Measurements from ENCODE around the gene PBX3. TPM values are rescaled to one million over a fixed set of nuclear protein-coding genes. Genes with fewer than 3 reads are reported as not detected.

Gene PBX3
- total RNA-seq, 1 experiment from 2014 or later, result 1.5 TPM

DNA sequence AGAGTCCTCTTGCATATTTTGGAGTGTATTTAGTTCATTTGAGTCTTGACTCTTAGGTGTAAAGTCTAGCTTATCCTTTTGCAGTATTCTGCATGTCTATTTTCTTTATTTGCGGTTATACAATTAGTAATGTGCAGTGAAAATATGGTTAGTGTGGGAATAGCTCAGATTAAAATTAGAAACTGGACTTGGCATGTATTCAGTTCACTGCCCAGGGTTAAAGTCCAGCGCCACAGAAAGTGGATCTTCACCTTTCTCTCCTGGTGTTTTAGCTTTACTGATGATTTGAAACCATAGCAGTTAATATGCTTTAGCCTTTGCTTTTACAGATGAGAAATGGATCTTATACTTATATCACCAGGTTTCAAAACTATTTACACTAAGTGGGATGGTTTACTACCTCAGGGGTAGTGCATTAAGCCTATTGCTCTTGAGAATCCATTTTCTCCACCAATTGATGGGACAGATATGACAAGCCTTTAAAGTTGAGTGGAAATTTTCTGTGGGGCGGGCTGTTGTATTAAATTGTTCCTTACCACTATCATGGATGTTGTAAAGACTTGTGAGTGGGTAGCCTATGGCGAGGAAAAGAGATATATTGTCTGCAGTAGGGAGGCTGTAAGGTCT, 48.9 kb downstream of the PBX3 start:
- CTCF ChIA-PET, result no interaction called here
- no peak for DNase-seq (ENCODE audit: low spot score)
- H3K27me3 ChIP-seq (replicated peaks; ENCODE audit: insufficient read depth, low read depth, low read length, poor library complexity), result peaks cover 42% of the 10 kb centered on the region
- H3K4me3 ChIP-seq (ENCODE audit: low read depth, low read length, poor library complexity, severe bottlenecking), result no peak overlapping the region
- no TSS peak for BruUV-seq (replicated peaks)
- H3K9me3 ChIP-seq (ENCODE audit: low read depth, low read length, poor library complexity, severe bottlenecking), result no peaks in the 10 kb centered on the region
- intact Hi-C loops (cut with micrococcal nuclease; ENCODE audit: unreplicated experiment), result no loop called here
- H3K27ac ChIP-seq (ENCODE audit: low read depth, low read length, poor library complexity, severe bottlenecking), result no peak overlapping the region
- H3K36me3 ChIP-seq (ENCODE audit: insufficient read depth, low read length, poor library complexity, severe bottlenecking), result no peaks in the 10 kb centered on the region
- POLR2A ChIA-PET (ENCODE audit: low non-redundant PET), result no interaction called here
- H3K4me1 ChIP-seq (ENCODE audit: insufficient read depth, low read length, poor library complexity, severe bottlenecking), result no peaks in the 10 kb centered on the region
- TF ChIP-seq, protein P1, sequence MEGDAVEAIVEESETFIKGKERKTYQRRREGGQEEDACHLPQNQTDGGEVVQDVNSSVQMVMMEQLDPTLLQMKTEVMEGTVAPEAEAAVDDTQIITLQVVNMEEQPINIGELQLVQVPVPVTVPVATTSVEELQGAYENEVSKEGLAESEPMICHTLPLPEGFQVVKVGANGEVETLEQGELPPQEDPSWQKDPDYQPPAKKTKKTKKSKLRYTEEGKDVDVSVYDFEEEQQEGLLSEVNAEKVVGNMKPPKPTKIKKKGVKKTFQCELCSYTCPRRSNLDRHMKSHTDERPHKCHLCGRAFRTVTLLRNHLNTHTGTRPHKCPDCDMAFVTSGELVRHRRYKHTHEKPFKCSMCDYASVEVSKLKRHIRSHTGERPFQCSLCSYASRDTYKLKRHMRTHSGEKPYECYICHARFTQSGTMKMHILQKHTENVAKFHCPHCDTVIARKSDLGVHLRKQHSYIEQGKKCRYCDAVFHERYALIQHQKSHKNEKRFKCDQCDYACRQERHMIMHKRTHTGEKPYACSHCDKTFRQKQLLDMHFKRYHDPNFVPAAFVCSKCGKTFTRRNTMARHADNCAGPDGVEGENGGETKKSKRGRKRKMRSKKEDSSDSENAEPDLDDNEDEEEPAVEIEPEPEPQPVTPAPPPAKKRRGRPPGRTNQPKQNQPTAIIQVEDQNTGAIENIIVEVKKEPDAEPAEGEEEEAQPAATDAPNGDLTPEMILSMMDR (conservative IDR thresholded peaks at IDR 0.05; ENCODE audit: low read depth, low read length), result no peak
- no peak for TF ChIP-seq EZH2 (IDR thresholded peaks at IDR 0.05; ENCODE audit: borderline replicate concordance, low read depth, low read length, poor library complexity, severe bottlenecking)

DNA sequence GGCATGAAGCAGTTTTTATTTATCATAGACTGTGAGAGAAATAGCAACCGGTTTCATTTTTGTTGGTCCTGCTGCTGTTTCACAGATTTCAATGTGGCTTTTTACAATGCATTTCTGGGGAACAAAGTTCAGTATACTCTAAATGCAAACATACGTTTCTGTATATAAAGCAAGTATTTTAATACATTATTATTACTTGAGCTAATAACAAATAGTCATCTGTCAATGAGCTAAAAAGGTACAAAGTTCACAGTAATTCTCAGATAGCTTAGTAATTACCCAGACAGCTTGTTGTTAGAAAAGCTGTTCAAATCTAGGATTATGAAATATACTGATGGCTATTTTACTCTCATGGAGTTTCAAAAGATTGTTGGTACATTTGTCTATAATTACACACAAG, 50.8 kb downstream of the PBX3 start:
- no peak for TF ChIP-seq EZH2 (IDR thresholded peaks at IDR 0.05; ENCODE audit: borderline replicate concordance, low read depth, low read length, poor library complexity, severe bottlenecking)
- TF ChIP-seq, protein P1 (conservative IDR thresholded peaks at IDR 0.05; ENCODE audit: low read depth, low read length), result no peak
- BruUV-seq (replicated peaks), result no TSS peak
- H3K27ac ChIP-seq (ENCODE audit: low read depth, low read length, poor library complexity, severe bottlenecking), result no peak overlapping the region
- H3K9me3 ChIP-seq (ENCODE audit: low read depth, low read length, poor library complexity, severe bottlenecking), result no peaks in the 10 kb centered on the region
- H3K4me3 ChIP-seq (ENCODE audit: low read depth, low read length, poor library complexity, severe bottlenecking), result no peak overlapping the region
- intact Hi-C loops (cut with micrococcal nuclease; ENCODE audit: unreplicated experiment), result no loop called here
- H3K36me3 ChIP-seq (ENCODE audit: insufficient read depth, low read length, poor library complexity, severe bottlenecking), result no peaks in the 10 kb centered on the region
- ChIA-PET CTCF (no interaction called here), POLR2A (ENCODE audit: low non-redundant PET) (no interaction called here)
- H3K4me1 ChIP-seq (ENCODE audit: insufficient read depth, low read length, poor library complexity, severe bottlenecking), result no peaks in the 10 kb centered on the region
- DNase-seq (ENCODE audit: low spot score), result no peak
- H3K27me3 ChIP-seq (replicated peaks; ENCODE audit: insufficient read depth, low read depth, low read length, poor library complexity), result peaks cover 42% of the 10 kb centered on the region

DNA sequence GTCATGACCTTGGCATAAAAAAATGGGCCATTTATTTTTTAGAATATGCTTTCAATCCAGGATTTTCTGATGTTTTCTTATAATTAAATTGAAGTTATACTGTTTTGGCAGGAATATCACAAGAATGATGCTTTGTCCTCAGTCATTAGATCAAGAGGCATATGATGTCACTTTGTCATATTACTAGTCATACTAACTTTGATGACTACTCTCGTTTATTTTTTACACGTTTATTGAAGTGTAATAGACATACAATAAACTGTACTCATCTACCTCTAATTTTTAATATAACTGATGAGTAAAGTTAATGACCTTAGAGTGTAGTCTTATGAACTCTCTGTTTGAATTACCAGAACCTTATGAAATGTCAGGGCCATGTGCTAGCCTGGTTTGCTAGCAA, 56.4 kb downstream of the PBX3 start:
- DNase-seq (ENCODE audit: low spot score), result no peak
- H3K27me3 ChIP-seq (replicated peaks; ENCODE audit: insufficient read depth, low read depth, low read length, poor library complexity), result peaks cover 31% of the 10 kb centered on the region
- intact Hi-C loops (cut with micrococcal nuclease; ENCODE audit: unreplicated experiment), result no loop called here
- TF ChIP-seq, protein P1 (conservative IDR thresholded peaks at IDR 0.05; ENCODE audit: low read depth, low read length), result no peak
- TF ChIP-seq EZH2 (IDR thresholded peaks at IDR 0.05; ENCODE audit: borderline replicate concordance, low read depth, low read length, poor library complexity, severe bottlenecking), result no peak
- H3K4me1 ChIP-seq (ENCODE audit: insufficient read depth, low read length, poor library complexity, severe bottlenecking), result no peaks in the 10 kb centered on the region
- BruUV-seq (replicated peaks), result no TSS peak
- POLR2A ChIA-PET (ENCODE audit: low non-redundant PET), result no interaction called here
- no peak overlapping the region for H3K27ac ChIP-seq (ENCODE audit: low read depth, low read length, poor library complexity, severe bottlenecking)
- no peak overlapping the region for H3K4me3 ChIP-seq (ENCODE audit: low read depth, low read length, poor library complexity, severe bottlenecking)
- H3K9me3 ChIP-seq (ENCODE audit: low read depth, low read length, poor library complexity, severe bottlenecking), result no peaks in the 10 kb centered on the region
- H3K36me3 ChIP-seq (ENCODE audit: insufficient read depth, low read length, poor library complexity, severe bottlenecking), result no peaks in the 10 kb centered on the region
- CTCF ChIA-PET, result no interaction called here
